Lower leg skin (tissue), 3 donors: ENCODE data around the gene GASK1A.

ENCODE experiments used
- POLR2A ChIP-seq, 2 donors: fragments of 450-650 bp; IDR thresholded peaks; one replicate each; pipeline ENCODE4 v1.6.1; 2016 to 2017; ENCODE audit warnings: antibody characterized with exemption in 2 of 2, mild to moderate bottlenecking in 1 of 2, moderate library complexity in 1 of 2
- TF ChIP-seq, protein P1 (sequence below), 3 donors: fragments of 450-650 bp; IDR thresholded peaks; one replicate each; pipeline ENCODE4 v1.5.1; 2016; ENCODE audit warnings: antibody characterized with exemption in 3 of 3, mild to moderate bottlenecking in 3 of 3, moderate library complexity in 2 of 3

DNA sequence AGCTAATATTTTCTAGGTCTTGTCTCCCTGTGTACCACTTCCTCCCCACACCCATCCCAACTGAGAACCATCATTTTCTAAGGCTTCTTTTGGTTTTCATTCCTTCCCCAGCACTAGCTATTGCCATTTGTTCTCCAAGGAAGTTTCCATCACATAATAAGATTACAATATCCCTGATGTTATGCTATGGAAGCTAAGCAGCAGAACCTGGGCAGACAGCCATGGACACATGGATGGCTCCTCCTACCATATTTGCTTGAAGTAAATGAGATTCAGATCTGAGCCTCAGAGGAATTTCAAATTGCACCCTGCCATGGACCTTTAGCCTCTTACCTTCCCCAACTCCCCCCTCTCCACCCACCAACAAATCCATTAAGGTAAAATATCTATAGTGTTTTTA lies 31.5 kb downstream of the GASK1A start:
- TF ChIP-seq, protein P1, sequence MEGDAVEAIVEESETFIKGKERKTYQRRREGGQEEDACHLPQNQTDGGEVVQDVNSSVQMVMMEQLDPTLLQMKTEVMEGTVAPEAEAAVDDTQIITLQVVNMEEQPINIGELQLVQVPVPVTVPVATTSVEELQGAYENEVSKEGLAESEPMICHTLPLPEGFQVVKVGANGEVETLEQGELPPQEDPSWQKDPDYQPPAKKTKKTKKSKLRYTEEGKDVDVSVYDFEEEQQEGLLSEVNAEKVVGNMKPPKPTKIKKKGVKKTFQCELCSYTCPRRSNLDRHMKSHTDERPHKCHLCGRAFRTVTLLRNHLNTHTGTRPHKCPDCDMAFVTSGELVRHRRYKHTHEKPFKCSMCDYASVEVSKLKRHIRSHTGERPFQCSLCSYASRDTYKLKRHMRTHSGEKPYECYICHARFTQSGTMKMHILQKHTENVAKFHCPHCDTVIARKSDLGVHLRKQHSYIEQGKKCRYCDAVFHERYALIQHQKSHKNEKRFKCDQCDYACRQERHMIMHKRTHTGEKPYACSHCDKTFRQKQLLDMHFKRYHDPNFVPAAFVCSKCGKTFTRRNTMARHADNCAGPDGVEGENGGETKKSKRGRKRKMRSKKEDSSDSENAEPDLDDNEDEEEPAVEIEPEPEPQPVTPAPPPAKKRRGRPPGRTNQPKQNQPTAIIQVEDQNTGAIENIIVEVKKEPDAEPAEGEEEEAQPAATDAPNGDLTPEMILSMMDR (IDR thresholded peaks at IDR 0.05) = no peak
- TF ChIP-seq POLR2A (IDR thresholded peaks at IDR 0.05) = no peak
